ENCODE results near the gene FOXL3.

FOXL3 gene

DNA sequence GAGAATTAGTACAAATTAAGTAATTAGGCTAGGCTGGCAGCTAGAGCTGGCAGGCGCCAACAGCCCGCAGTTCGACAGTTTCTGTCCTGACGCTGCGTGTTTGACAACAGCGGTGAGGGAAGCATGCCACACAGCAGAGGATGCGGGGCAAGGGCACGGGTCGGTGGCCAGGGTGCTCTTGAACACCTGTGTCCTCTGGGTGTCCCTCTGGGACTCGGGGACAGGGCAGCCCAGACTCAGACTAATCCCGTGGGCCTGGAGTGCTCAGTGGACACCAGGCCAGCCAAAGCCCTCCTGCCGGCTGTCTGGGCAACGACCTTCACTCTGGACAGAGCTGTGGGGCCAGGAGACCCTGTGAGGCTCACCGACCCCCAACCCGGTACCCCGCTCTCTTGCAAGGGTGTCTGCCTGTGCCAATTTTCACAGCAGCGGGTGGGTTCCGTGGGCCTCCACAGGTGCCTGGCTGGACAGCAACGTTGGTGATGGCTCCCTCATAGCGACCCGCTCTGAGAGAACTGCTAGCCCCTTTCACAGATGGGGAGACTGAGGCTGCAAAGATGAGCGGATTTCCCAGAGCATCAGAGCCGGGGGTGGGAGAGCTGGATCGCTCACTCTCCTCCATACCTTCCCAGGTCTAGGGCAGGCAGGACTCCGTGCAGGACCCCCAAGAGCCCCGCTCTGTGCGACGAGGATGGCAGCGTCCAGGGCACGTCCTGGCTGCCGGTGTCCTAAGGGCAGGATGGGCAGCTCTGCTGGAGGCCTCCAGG lies 48.5 kb downstream of the FOXL3 start:
- no peak for DNase-seq (ENCODE audit: low spot score)

GRCh38 chr7:339062-339342 lies 49.0 kb downstream of the FOXL3 start:
- no peak for DNase-seq (ENCODE audit: low spot score)

GRCh38 chr7:339696-340095 lies 49.7 kb downstream of the FOXL3 start:
- no peak for DNase-seq (ENCODE audit: low spot score)

DNA sequence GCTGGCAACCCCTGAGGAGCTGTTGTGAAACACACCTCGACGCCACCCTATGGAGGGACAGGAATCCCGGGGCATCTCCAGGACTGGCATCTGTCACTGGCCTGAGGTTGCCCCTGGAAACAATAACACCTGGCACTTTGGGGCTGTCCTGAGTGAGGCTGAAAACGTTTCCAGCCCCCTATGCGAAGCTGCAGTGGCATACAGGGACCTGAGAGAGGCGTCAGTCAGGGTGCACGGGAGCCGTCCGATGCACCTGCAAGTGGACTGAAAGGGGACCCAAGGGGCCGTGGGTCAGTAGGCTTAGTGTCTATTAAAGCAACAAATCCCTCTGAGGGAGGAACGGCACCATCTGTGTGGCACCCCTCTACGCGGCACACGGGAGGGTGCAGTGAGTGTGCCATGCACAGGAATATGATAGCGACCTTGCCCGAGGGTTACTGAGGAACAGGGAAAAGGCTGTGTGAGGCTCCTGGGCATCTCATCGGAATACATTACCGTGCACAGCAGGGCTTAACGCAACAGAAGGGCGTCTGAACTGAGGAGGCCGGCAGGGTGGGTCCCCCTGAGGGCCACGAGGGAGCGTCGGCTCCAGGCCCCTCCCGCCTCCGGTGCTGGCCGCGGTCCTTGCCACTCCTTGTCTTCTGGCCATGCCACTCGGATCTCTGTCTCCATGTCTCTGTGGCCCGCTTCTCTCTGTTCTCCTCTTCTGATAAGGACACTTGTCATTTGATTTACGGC lies 50.4 kb downstream of the FOXL3 start:
- DNase-seq (ENCODE audit: low spot score): no peak

All from hepatic stellate cell (primary cell).